Rectal smooth muscle tissue (tissue), 1 donor: ENCODE measurements around the gene STAG2.

Source experiments
- H3K27ac ChIP-seq: one replicate; pipeline ENCODE4 v1.7.0; 2013; ENCODE audit warnings: low read depth, low read length, inconsistent platforms
- H3K27me3 ChIP-seq: one replicate; pipeline ENCODE4 v1.7.0; 2013; ENCODE audit warnings: low read length; ENCODE audit not compliant: control insufficient read depth, insufficient read depth
- H3K36me3 ChIP-seq: one replicate; pipeline ENCODE4 v1.7.0; 2013; ENCODE audit warnings: low read length; ENCODE audit not compliant: control insufficient read depth, insufficient read depth
- H3K4me1 ChIP-seq: one replicate; pipeline ENCODE4 v1.7.0; 2013; ENCODE audit warnings: low read length; ENCODE audit not compliant: control insufficient read depth, insufficient read depth
- H3K4me3 ChIP-seq: one replicate; pipeline ENCODE4 v1.7.0; 2013; ENCODE audit warnings: low read length
- H3K9ac ChIP-seq: one replicate; pipeline ENCODE4 v1.7.0; 2013; ENCODE audit warnings: low read length

The STAG2 gene

GRCh38 chrX:123960956-123961267 lies 594 bp upstream of the STAG2 start:
- Histone ChIP-seq H3K27ac (peak overlapping the region; percentile 97), H3K36me3 (no peaks in the 10 kb centered on the region)

GRCh38 chrX:123962006-123962467 lies 531 bp downstream of the STAG2 start:
- Histone ChIP-seq H3K9ac (peak overlapping the region; percentile 71), H3K4me3 (peak overlapping the region; percentile 70)

More at GRCh38 chrX:123960956-123961267, 594 bp upstream of the STAG2 start:
- Histone ChIP-seq H3K27me3 (no peaks in the 10 kb centered on the region), H3K4me3 (peak overlapping the region; percentile 70), H3K4me1 (no peaks in the 10 kb centered on the region), H3K9ac (peak overlapping the region; percentile 87)

GRCh38 chrX:123962794-123963373 lies 1.4 kb downstream of the STAG2 start:
- peak overlapping the region; percentile 70 for H3K9ac ChIP-seq
- H3K27me3 ChIP-seq, result no peaks in the 10 kb centered on the region
- H3K27ac ChIP-seq, result peak overlapping the region; percentile 97
- peak overlapping the region; percentile 70 for H3K4me3 ChIP-seq
- no peaks in the 10 kb centered on the region for H3K4me1 ChIP-seq
- H3K36me3 ChIP-seq, result no peaks in the 10 kb centered on the region

More at GRCh38 chrX:123962006-123962467, 531 bp downstream of the STAG2 start:
- peak overlapping the region; percentile 97 for H3K27ac ChIP-seq
- no peaks in the 10 kb centered on the region for H3K36me3 ChIP-seq
- H3K4me1 ChIP-seq, result no peaks in the 10 kb centered on the region
- H3K27me3 ChIP-seq, result no peaks in the 10 kb centered on the region

GRCh38 chrX:123964156-123964834 lies 2.8 kb downstream of the STAG2 start:
- H3K4me1 ChIP-seq, result no peaks in the 10 kb centered on the region
- peak overlapping the region; percentile 53 for H3K4me3 ChIP-seq
- peak overlapping the region; percentile 15 for H3K27ac ChIP-seq
- H3K36me3 ChIP-seq, result no peaks in the 10 kb centered on the region
- no peak overlapping the region for H3K9ac ChIP-seq
- no peaks in the 10 kb centered on the region for H3K27me3 ChIP-seq

- H3K4me1 ChIP-seq, result no peaks in the 10 kb centered on the region
- no peak overlapping the region for H3K27ac ChIP-seq
- no peak overlapping the region for H3K4me3 ChIP-seq
- no peaks in the 10 kb centered on the region for H3K27me3 ChIP-seq
- no peak overlapping the region for H3K9ac ChIP-seq
- H3K36me3 ChIP-seq, result no peaks in the 10 kb centered on the region
Measured at GRCh38 chrX:123965712-123966111, 4.2 kb downstream of the STAG2 start.

GRCh38 chrX:123967497-123967896 lies 6.0 kb downstream of the STAG2 start:
- H3K4me1 ChIP-seq, result no peaks in the 10 kb centered on the region
- H3K27ac ChIP-seq, result no peak overlapping the region
- no peaks in the 10 kb centered on the region for H3K36me3 ChIP-seq
- no peaks in the 10 kb centered on the region for H3K27me3 ChIP-seq
- no peak overlapping the region for H3K9ac ChIP-seq
- H3K4me3 ChIP-seq, result no peak overlapping the region

- Histone ChIP-seq H3K4me1 (no peaks in the 10 kb centered on the region), H3K27me3 (no peaks in the 10 kb centered on the region), H3K4me3 (no peak overlapping the region), H3K9ac (no peak overlapping the region), H3K27ac (no peak overlapping the region), H3K36me3 (no peaks in the 10 kb centered on the region)
Measured at GRCh38 chrX:123968383-123969050, 7.0 kb downstream of the STAG2 start.

- no peaks in the 10 kb centered on the region for H3K27me3 ChIP-seq
- no peak overlapping the region for H3K27ac ChIP-seq
- no peaks in the 10 kb centered on the region for H3K36me3 ChIP-seq
- no peak overlapping the region for H3K9ac ChIP-seq
- H3K4me1 ChIP-seq, result no peaks in the 10 kb centered on the region
- H3K4me3 ChIP-seq, result no peak overlapping the region
Measured at GRCh38 chrX:123971982-123972381, 10.5 kb downstream of the STAG2 start.

GRCh38 chrX:123973921-123974320 lies 12.4 kb downstream of the STAG2 start:
- H3K4me1 ChIP-seq, result no peaks in the 10 kb centered on the region
- H3K27me3 ChIP-seq, result no peaks in the 10 kb centered on the region
- H3K27ac ChIP-seq, result no peak overlapping the region
- no peak overlapping the region for H3K9ac ChIP-seq
- no peak overlapping the region for H3K4me3 ChIP-seq
- H3K36me3 ChIP-seq, result no peaks in the 10 kb centered on the region

GRCh38 chrX:123975180-123975579 lies 13.7 kb downstream of the STAG2 start:
- no peaks in the 10 kb centered on the region for H3K27me3 ChIP-seq
- no peaks in the 10 kb centered on the region for H3K36me3 ChIP-seq
- no peak overlapping the region for H3K4me3 ChIP-seq
- no peaks in the 10 kb centered on the region for H3K4me1 ChIP-seq
- no peak overlapping the region for H3K27ac ChIP-seq
- no peak overlapping the region for H3K9ac ChIP-seq

GRCh38 chrX:123976706-123977316 lies 15.3 kb downstream of the STAG2 start:
- no peaks in the 10 kb centered on the region for H3K4me1 ChIP-seq
- H3K27ac ChIP-seq, result no peak overlapping the region
- H3K27me3 ChIP-seq, result no peaks in the 10 kb centered on the region
- no peak overlapping the region for H3K9ac ChIP-seq
- no peaks in the 10 kb centered on the region for H3K36me3 ChIP-seq
- no peak overlapping the region for H3K4me3 ChIP-seq

- H3K27ac ChIP-seq, result no peak overlapping the region
Measured at GRCh38 chrX:123983240-123983639, 21.7 kb downstream of the STAG2 start.

More at GRCh38 chrX:123983240-123983639, 21.7 kb downstream of the STAG2 start:
- no peaks in the 10 kb centered on the region for H3K27me3 ChIP-seq
- H3K9ac ChIP-seq, result no peak overlapping the region
- no peaks in the 10 kb centered on the region for H3K36me3 ChIP-seq
- no peak overlapping the region for H3K4me3 ChIP-seq
- H3K4me1 ChIP-seq, result no peaks in the 10 kb centered on the region
